Fibroblast of lung (primary cell): Measurements from ENCODE around the gene CHD3.

ENCODE experiments used
- CTCF ChIP-seq, 2 donors: IDR thresholded peaks in 1 of 2; conservative IDR thresholded peaks in 1 of 2; 1 replicate in 1 of 2; 2 replicates in 1 of 2; pipeline ENCODE4 v1.5.1; 2011 to 2012; ENCODE audit warnings: low read length in 2 of 2, control low read depth in 1 of 2, inconsistent platforms in 1 of 2, low read depth in 1 of 2, mild to moderate bottlenecking in 1 of 2
- EZH2 ChIP-seq: IDR thresholded peaks from 2 replicates; pipeline ENCODE4 v1.5.1; 2012; ENCODE audit warnings: low read length, control low read depth, mild to moderate bottlenecking; ENCODE audit errors: missing control alignments

GRCh38 chr17:7959503-7960253 lies 71.1 kb downstream of the CHD3 start:
- no peak for TF ChIP-seq CTCF (conservative IDR thresholded peaks at IDR 0.05 in 1 of 2, IDR thresholded peaks at IDR 0.05 in 1 of 2; ENCODE audit: low read depth in 1 of 2, low read length in 2 of 2)
- TF ChIP-seq EZH2: no peak
